K562 (cell line): ENCODE data around the gene NTF4. TPM values are rescaled to one million over a fixed set of nuclear protein-coding genes. Genes with fewer than 3 reads are reported as not detected.

Experiments
- BHLHE40 ChIP-seq: IDR thresholded peaks from 2 replicates; pipeline ENCODE4 v1.6.1; 2011; ENCODE audit warnings: low read length, improper control_type of control experiment
- CBX8 ChIP-seq: fragments of 200-600 bp; sonication (generic); IDR thresholded peaks from 2 replicates; pipeline ENCODE4 v1.6.1; 2012; ENCODE audit warnings: borderline replicate concordance, mixed run types, low read depth, mild to moderate bottlenecking, moderate library complexity, mixed read lengths, low read length, control low read depth, inconsistent platforms; ENCODE audit not compliant: poor library complexity, severe bottlenecking; ENCODE audit errors: extremely low read depth
- CTBP1 ChIP-seq: fragments of 450-650 bp; IDR thresholded peaks from 2 replicates; pipeline ENCODE4 v1.6.1; 2016; ENCODE audit warnings: borderline replicate concordance
- L3MBTL2 ChIP-seq: fragments of 450-650 bp; IDR thresholded peaks from 2 replicates; pipeline ENCODE4 v1.6.1; 2016; ENCODE audit warnings: mild to moderate bottlenecking, moderate library complexity
- MAFK ChIP-seq: IDR thresholded peaks from 2 replicates; pipeline ENCODE4 v1.6.1; 2011; ENCODE audit warnings: low read length, improper control_type of control experiment
- MEIS2 ChIP-seq: fragments of 450-650 bp; IDR thresholded peaks from 2 replicates; pipeline ENCODE4 v1.6.1; 2014; ENCODE audit warnings: mild to moderate bottlenecking; ENCODE audit not compliant: partially characterized antibody
- MLX ChIP-seq, 2 experiments: fragments of 450-650 bp in 1 of 2; sonication (generic) in 1 of 2; formaldehyde crosslinking; conservative IDR thresholded peaks; 2 replicates each; pipeline versions ENCODE4 v1.4.0 to v1.8.1; 2020 to 2022; ENCODE audit warnings: mild to moderate bottlenecking in 1 of 2, missing genetic modification reagents in 1 of 2
- MNT ChIP-seq, 2 experiments: fragments of 450-650 bp; conservative IDR thresholded peaks; 2 replicates each; pipeline ENCODE4 v1.6.1; 2017; ENCODE audit warnings: mild to moderate bottlenecking in 2 of 2, moderate library complexity in 2 of 2
- MTA3 ChIP-seq: fragments of 450-650 bp; formaldehyde crosslinking; IDR thresholded peaks from 2 replicates; pipeline ENCODE4 v1.6.1; 2017; ENCODE audit warnings: mild to moderate bottlenecking, borderline replicate concordance
- MYC ChIP-seq, 2 experiments: fragments of 250-450 bp in 1 of 2; sonication (Bioruptor Pico) in 1 of 2; IDR thresholded peaks; 2 replicates each; pipeline versions ENCODE4 v1.5.1 to v1.6.1; 2012 to 2021; ENCODE audit warnings: low read depth in 2 of 2, borderline replicate concordance in 1 of 2, improper control_type of control experiment in 1 of 2, low read length in 1 of 2, mild to moderate bottlenecking in 1 of 2, moderate library complexity in 1 of 2
- NFE2 ChIP-seq: IDR thresholded peaks from 2 replicates; pipeline ENCODE4 v1.6.1; 2014; ENCODE audit warnings: antibody characterized with exemption, low read depth
- NRF1 ChIP-seq, 2 experiments: fragments of 450-650 bp; IDR thresholded peaks in 1 of 2; conservative IDR thresholded peaks in 1 of 2; 2 replicates each; pipeline ENCODE4 v1.6.1; 2014; ENCODE audit warnings: mild to moderate bottlenecking in 2 of 2
- POLR2B ChIP-seq: fragments of 450-650 bp; IDR thresholded peaks from 2 replicates; pipeline ENCODE4 v1.6.1; 2018; ENCODE audit warnings: low read depth; ENCODE audit not compliant: partially characterized antibody
- RAD21 ChIP-seq, 2 experiments: fragments of 250-450 bp in 1 of 2; fragments of 450-650 bp in 1 of 2; sonication (Bioruptor Pico) in 1 of 2; formaldehyde crosslinking in 1 of 2; IDR thresholded peaks in 1 of 2; conservative IDR thresholded peaks in 1 of 2; 2 replicates each; pipeline versions ENCODE4 v1.4.0 to v1.8.0; 2020 to 2022; ENCODE audit warnings: mild to moderate bottlenecking in 2 of 2, moderate library complexity in 1 of 2
- RBFOX2 ChIP-seq: fragments of 200-400 bp; formaldehyde crosslinking; IDR thresholded peaks from 2 replicates; pipeline ENCODE4 v1.6.1; 2017; ENCODE audit warnings: low read depth, mild to moderate bottlenecking, low read length, moderate library complexity
- SUPT5H ChIP-seq: fragments of 450-650 bp; IDR thresholded peaks from 2 replicates; pipeline ENCODE4 v1.6.1; 2016
- polyA plus RNA-seq, 8 experiments: library from polyadenylated mRNA; depleted of rRNA in 4 of 8; stranded (reverse) in 5 of 8; unstranded in 3 of 8; fragments of >200 nt; fragmentation: Nextera tagmentation in 2 of 8; fragmentation: Illumina TruSeq in 1 of 8; extraction: Ambion mirVana in 2 of 8; extraction: Trizol in 1 of 8; gene quantifications; 2 replicates each; pipeline versions ENCODE4 v1.2.1 to v1.2.3, GENCODE V29; 2011 to 2014; ENCODE audit warnings: inconsistent platforms in 1 of 8, missing spikeins in 1 of 8
- total RNA-seq, 7 experiments: library from RNA; depleted of rRNA in 6 of 7; stranded (reverse); fragments of >200 nt in 6 of 7; fragmentation: Illumina TruSeq in 2 of 7; extraction: Trizol in 2 of 7; gene quantifications; 2 replicates each; pipeline versions ENCODE4 v1.2.1 to v1.2.3, GENCODE V29; 2011 to 2021; ENCODE audit warnings: low replicate concordance in 1 of 7
- TF ChIP-seq, protein P1 (sequence below): sonication (generic); formaldehyde crosslinking; IDR thresholded peaks from 2 replicates; pipeline ENCODE4 v1.8.1; 2023; ENCODE audit warnings: mild to moderate bottlenecking, missing genetic modification reagents
- TF ChIP-seq, protein P2 (sequence below): IDR thresholded peaks from 2 replicates; pipeline ENCODE4 v1.6.1; 2011; ENCODE audit warnings: borderline replicate concordance, low read depth, mild to moderate bottlenecking, moderate library complexity, low read length; ENCODE audit not compliant: insufficient read depth, poor library complexity, severe bottlenecking

Gene NTF4
- total and polyA plus RNA-seq, 9 of the 15 experiments (the other 6 are each of a cell fraction or from before 2014, with no cell fraction given): not detected

DNA sequence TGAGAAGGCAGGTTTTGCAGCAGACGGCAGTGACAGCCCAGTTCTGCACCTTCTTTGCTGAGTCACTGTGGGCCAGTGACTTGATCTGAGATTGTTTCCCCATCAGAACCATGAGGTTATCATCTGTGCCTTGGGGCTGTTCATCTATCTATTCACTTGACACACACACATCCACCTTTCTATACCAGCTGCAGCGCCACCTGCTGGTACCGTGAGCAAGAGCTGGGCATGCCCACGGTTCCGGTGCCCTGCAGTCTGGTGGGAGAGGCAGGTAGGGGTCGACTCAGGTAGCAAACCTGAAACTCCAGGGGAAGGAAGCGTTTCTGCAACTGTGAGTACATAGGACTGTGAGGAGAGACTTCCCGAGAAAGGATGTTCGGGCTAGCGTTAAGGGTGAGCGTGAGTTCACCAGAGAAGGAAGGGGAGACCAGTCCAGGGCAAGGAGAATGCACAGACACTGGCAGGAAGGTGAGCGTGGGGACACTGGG lies 42.1 kb upstream of the NTF4 start (continued):
- TF ChIP-seq, protein P1, sequence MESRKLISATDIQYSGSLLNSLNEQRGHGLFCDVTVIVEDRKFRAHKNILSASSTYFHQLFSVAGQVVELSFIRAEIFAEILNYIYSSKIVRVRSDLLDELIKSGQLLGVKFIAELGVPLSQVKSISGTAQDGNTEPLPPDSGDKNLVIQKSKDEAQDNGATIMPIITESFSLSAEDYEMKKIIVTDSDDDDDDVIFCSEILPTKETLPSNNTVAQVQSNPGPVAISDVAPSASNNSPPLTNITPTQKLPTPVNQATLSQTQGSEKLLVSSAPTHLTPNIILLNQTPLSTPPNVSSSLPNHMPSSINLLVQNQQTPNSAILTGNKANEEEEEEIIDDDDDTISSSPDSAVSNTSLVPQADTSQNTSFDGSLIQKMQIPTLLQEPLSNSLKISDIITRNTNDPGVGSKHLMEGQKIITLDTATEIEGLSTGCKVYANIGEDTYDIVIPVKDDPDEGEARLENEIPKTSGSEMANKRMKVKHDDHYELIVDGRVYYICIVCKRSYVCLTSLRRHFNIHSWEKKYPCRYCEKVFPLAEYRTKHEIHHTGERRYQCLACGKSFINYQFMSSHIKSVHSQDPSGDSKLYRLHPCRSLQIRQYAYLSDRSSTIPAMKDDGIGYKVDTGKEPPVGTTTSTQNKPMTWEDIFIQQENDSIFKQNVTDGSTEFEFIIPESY (CRISPR knock-in tag): peak; percentile 50; the same call in 1 of the 2 replicates
- peak; percentile 82 for TF ChIP-seq CTBP1
- peak; percentile 85 for TF ChIP-seq NFE2
- TF ChIP-seq MAFK: peak; percentile 81
- TF ChIP-seq RAD21 (CRISPR knock-in tag; conservative IDR thresholded peaks at IDR 0.05 in 1 of 2, IDR thresholded peaks at IDR 0.05 in 1 of 2): peak in 1 of 2 experiments; percentile 46; a peak in 2 of 4 replicates
- no peak for TF ChIP-seq RBFOX2
- peak; percentile 64; the same call in 1 of the 2 replicates for TF ChIP-seq MTA3
- TF ChIP-seq SUPT5H: peak; percentile 55; the same call in 1 of the 2 replicates
- TF ChIP-seq POLR2B: peak; percentile 51
- TF ChIP-seq MLX (CRISPR knock-in tag; conservative IDR thresholded peaks at IDR 0.05): no peak
- peak in 1 of 2 experiments; percentile 59; a peak in 2 of 4 replicates for TF ChIP-seq MNT (conservative IDR thresholded peaks at IDR 0.05)
- peak; percentile 45 to 59 for TF ChIP-seq NRF1 (conservative IDR thresholded peaks at IDR 0.05 in 1 of 2, IDR thresholded peaks at IDR 0.05 in 1 of 2)
- peak; percentile 29 for TF ChIP-seq MEIS2
- peak; percentile 49; the same call in 1 of the 2 replicates for TF ChIP-seq MYC (IDR thresholded peaks at IDR 0.05; ENCODE audit: low read depth, low read length)
- TF ChIP-seq MYC (CRISPR knock-in tag; IDR thresholded peaks at IDR 0.05; ENCODE audit: borderline replicate concordance, low read depth): no peak
- TF ChIP-seq L3MBTL2: 0 out of 2 replicates have a peak, but pooled peaks have one; percentile 19
- TF ChIP-seq, protein P2, sequence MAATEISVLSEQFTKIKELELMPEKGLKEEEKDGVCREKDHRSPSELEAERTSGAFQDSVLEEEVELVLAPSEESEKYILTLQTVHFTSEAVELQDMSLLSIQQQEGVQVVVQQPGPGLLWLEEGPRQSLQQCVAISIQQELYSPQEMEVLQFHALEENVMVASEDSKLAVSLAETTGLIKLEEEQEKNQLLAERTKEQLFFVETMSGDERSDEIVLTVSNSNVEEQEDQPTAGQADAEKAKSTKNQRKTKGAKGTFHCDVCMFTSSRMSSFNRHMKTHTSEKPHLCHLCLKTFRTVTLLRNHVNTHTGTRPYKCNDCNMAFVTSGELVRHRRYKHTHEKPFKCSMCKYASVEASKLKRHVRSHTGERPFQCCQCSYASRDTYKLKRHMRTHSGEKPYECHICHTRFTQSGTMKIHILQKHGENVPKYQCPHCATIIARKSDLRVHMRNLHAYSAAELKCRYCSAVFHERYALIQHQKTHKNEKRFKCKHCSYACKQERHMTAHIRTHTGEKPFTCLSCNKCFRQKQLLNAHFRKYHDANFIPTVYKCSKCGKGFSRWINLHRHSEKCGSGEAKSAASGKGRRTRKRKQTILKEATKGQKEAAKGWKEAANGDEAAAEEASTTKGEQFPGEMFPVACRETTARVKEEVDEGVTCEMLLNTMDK: peak; percentile 64
- no peak for TF ChIP-seq CBX8
- TF ChIP-seq BHLHE40: 0 out of 2 replicates have a peak, but pooled peaks have one; percentile 45
